GM21529 (cell line): ENCODE measurements around the gene C13orf46.
"Not testable (repeated sequence)": the region's sequence is repeated elsewhere in the genome, so short reads cannot be mapped to it uniquely, and the experiment has no call there.

Experiments used
- ATAC-seq: cut with Tn5 transposase; IDR thresholded peaks from one replicate; pipeline ENCODE4 v1.9.1; 2021; ENCODE audit not compliant: unreplicated experiment

C13orf46 gene

DNA sequence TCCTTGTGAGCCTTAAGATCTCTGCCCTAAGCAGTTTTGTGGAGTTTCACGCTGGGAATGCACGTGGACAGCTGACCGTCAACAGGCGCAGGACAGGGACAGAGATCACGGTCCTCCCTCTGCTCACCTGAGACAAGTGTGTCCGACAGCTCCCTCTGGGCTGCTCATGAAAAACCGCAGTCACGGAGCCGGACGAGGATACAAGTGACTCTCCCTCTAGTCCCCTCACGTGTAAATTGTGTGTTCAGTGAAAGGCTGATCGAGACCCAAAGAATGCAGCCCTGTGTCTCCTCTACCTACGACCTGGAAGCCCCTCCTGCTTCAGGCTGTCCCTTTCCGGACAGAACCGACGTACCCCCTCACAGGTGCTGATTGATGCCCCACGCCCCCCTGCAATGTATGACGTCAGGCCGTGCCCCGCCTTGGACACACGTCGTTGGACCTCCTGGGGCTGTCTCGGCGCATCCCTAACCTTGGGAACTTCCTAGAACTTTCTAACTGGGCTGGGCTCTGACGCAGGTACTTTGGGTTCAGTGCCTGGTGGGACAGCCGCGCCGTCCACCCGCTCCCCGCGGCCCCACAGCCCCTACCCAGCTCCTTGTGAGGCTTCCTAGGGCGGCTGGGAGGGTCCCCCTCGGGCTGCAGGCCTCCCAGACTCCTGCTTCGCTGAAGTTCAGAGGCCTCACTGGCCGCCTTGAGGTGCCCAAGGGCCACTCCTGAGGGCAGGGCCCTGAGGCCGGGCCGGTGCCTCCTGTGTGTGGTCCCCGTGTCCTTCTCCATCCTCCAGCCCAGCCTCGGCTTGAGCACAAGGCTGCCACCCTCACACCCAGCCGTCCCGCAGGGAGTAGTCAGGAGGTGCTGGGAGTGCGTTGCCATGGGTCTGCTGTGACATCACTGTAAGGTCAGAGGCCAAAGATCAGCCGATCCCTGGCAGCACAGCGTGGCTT lies at the start of gene C13orf46:
C13orf46 (minus strand) TSS at position 859 of the 947 bp plus-strand sequence; CDS start at position 780, 79 bp downstream.
- no peak for ATAC-seq

DNA sequence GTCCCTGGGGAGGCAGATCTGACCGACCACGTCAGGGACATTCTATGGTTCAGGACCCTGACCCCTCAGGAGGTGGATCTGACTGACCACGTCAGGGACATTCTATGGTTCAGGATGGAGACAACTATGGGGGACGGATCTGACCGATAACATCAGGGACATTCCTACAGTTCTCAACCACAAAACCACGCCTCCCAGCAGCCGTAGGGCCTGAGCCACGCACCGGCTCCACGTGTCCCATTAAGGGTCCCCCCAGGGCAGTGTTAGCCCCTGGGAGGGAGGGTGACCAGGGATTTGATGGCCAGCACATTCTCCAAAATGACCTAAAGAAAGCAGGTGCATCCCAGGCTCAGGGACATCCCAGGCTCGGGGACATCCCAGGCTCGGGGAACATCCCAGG lies 49.0 kb upstream of the C13orf46 start:
- no peak for ATAC-seq

DNA sequence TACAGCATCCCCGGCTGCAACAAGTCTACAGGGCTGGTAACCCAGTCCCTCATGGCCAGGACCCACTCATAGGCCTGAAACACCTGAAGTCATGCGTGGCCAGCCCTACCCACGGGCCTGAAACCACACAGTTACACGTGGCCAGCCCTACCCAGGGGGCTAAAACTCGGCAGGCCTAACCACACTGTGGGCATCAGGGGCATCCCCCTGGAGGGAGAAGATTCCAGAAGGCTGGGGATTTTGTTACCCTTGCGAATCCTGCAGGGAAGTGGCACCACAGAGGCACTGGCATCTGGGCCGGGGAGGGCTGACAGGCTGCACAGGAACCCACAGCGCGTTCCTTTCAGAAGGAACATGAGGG lies 48.4 kb upstream of the C13orf46 start:
- no peak for ATAC-seq

DNA sequence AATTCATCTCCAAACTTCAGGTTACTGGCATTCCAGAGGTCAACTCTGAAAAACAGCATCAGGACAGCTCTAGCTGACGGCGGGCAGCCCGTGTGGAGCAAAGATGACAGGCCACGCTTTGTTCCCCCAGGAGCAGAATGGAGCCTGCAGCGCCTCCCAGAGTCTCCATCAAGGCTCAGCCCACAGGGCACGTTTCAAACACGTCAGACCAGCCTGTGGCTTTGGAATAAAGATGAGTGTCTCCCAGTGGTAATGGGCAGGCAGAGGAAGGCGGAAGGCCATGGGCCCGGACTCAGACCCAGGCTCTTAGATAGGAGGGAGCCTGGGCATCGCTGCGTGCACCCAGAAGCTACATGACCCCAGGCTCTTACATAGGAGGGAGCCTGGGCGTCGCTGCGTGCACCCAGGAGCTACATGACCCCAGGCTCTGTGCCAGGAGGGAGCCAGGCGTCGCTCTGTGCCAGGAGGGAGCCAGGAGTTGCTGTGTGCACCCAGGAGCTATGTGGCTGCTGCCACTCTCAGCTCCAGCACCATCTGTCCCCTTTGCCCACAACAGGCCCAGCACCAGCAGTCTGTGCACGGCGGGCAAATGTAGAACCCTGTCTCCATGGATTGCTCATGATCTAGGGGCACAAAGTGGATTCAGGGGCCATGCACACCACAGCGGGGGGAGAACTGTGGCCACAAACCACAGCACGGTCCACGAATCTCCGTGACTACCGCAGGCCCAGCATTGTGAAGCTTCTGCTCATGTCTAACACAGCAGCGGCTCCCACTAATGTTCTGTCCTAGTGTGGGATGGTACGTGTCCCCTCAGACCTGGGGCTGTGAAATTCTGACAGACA lies 47.8 kb upstream of the C13orf46 start:
- no peak for ATAC-seq

DNA sequence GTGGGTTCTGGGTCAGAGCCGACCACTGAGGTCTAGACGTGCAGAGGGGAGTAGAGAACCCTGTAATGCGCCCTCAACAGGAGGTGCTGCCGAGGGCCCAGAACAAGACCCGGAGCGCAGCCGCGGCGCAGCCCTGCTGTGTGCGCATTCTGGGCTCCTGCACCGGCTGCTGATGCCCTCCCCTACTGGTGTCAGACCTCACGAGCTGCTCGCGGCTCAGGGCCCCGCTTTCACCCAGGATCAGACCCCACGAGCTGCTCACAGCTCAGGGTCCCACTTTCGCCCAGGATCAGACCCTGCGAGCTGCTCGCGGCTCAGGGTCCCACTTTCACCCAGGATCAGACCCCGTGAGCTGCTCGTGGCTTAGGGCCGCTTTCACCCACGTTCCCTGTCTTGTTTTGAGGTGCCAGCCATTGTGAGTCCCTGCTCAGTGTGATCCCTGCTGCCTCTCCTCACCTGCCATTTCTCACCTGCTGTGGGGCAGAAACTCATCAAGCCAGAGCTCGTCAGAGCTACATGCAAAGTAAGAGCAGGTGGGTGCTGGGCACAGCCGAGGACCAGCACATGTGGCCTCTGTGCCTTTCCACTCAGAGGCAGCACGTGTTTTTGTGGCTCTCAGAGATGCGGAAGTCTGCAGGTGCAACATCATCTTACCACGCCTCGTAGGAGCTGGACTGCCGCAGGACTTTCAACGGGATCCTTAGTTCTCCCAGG lies 47.0 kb upstream of the C13orf46 start:
- no peak for ATAC-seq

DNA sequence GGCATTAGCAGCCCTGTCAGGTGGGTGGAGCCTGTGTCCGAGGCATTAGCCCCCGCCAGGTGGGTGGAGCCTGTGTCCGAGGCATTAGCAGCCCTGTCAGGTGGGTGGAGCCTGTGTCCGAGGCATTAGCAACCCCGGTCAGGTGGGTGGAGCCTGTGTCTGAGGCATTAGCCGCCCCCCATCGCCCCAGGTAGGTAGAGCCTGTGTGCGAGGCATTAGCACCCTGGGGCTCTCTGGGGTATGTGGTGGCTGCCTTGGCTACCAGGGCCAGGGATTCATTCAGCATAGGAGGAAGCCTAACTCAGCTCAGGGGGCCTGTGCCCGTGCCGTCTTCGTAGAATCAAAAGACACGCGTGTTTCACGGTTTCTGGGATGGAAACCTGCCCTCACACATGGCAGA lies 46.3 kb upstream of the C13orf46 start:
- ATAC-seq, result not testable (repeated sequence)

DNA sequence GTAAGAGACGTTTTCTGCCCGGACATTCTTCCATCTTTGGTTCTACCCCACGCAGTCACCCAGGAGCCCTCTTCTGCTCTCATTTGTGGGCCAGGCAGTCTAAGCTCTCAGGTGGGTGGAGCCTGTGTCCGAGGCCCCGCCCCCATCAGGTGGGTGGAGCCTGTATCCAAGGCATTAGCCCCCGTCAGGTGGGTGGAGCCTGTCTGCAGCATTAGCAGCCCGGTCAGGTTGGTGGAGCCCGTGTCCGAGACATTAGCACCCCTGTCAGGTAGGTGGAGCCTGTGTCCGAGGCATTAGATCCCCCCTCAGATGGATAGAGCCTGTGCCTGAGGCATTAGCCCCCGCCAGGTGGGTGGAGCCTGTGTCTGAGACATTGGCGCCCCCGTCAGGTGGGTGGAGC lies 45.5 kb upstream of the C13orf46 start:
- no peak for ATAC-seq

DNA sequence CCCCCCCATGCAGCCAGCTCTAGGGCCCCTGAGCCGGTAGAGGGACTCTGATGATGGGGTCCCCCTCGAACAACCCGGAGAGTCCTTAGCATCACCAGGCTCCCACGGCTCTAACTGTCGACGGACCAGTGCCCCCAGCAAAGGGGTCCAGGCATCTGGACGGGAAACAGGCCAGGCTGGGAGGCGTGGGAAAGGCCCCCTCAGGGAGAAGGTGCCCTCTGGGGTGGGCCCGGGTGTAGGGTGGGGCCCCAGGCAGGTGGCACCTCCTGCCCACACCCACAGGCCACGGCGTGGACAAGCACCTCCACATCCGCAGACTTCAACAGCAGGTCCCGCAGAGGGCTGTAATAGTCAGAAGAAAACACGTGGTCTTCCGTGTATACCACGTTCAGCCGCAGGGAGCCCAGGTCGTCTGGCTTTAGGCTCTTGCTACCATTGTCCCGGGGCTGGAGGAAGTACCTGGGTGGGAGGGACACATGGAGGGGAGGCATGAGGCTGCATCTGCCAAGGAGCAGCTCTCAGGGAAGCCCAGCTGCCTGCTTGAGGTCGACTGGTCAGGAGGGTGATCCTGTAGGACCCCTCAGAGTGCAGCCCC lies 44.7 kb upstream of the C13orf46 start:
- ATAC-seq, result no peak

DNA sequence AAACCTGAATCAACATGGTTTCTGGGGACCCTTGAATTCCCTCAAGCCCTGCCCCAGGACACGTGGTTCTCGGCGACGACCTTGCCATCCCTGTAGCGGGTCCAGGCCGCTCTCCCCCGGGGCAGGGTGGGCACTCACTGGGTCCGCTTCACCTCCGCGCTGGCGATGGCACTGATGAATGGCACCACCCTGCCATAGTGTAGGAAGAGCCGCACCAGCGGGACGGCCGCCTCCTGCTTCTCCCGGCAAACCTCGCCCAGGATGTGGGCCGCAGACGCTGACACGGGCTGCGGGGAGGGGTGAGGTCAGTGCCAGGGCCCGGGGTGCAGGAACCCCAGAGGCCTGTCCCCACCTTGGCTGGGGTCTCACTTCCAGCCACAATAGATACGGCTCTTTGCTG lies 44.1 kb upstream of the C13orf46 start:
- ATAC-seq, result no peak

DNA sequence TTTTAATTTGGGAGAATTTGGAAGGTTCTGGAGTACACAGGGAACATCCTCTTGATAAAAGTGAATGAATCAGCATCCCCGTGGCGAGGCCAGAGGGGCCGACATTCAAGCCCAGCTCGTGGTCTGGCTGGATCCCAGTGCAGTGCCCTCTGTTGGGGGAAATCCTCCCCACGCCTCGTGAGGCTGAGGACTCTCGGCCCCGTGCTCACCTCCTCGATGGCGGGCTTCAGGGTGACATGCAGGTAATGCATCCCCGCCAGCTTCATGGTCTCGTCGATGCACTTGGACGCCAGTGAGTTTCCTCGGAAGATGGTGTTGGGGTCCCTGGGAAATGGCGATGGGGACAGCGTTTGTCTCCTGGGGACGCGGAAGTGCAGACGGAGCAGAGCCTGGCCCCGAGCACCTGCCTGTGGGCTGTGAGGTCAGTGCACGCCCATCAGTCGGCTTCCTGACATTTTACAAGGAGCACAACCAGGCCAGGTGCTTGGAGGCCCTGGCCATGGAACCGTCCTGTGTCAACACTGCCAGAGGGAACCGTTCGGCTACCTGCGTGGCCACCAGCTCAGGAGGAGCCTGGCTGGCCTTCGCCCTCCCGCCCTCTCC lies 43.3 kb upstream of the C13orf46 start:
- no peak for ATAC-seq

DNA sequence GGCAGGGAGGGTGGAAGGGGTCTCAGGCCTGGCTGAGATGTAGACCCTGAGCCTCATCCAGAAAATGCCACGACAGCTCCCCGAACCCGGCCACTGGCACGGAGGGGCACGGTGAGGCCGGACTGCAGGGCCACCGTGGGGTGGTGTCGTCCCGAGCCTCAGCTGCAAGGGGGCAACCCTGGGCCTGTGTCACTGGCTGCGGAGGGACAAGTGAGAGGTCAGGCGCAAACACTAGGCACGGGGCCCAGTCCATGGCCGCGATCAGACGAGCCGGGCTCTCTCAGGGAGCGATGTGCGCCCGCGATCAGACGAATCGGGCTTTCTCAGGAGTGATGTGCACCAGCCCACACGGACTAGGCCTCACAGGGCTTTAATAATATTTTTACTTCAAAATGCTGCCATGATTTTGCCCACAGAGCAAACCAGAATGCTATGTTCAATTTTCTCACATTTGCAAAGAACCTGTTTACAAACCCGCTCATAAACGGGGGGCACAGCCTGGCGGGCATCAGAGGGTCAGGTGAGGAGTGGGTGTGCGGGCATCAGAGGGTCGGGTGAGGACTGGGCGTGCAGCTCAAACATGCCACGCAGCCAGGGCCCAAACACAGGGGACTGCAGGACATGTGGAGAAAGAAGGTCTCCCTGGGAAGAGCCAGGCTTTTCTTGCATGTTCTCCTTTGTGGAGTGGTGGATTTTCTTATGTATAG lies 42.6 kb upstream of the C13orf46 start:
- ATAC-seq, result no peak

DNA sequence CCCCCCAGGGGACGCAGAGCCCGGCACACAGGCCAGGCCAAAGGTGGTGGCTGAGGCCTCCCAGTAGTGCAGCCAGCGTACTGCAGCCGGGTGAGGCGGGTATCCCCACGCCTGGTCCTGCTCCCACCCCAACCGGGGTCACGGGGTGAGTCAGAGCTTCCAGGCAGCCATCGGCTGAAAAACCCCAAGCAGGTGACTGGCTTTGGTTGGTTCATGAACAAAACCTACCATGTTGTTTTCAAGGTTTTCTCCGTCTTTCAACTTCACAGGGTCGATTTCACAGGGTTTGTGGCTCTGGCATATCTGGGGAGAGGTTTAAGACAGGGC lies 42.1 kb upstream of the C13orf46 start:
- ATAC-seq, result no peak

DNA sequence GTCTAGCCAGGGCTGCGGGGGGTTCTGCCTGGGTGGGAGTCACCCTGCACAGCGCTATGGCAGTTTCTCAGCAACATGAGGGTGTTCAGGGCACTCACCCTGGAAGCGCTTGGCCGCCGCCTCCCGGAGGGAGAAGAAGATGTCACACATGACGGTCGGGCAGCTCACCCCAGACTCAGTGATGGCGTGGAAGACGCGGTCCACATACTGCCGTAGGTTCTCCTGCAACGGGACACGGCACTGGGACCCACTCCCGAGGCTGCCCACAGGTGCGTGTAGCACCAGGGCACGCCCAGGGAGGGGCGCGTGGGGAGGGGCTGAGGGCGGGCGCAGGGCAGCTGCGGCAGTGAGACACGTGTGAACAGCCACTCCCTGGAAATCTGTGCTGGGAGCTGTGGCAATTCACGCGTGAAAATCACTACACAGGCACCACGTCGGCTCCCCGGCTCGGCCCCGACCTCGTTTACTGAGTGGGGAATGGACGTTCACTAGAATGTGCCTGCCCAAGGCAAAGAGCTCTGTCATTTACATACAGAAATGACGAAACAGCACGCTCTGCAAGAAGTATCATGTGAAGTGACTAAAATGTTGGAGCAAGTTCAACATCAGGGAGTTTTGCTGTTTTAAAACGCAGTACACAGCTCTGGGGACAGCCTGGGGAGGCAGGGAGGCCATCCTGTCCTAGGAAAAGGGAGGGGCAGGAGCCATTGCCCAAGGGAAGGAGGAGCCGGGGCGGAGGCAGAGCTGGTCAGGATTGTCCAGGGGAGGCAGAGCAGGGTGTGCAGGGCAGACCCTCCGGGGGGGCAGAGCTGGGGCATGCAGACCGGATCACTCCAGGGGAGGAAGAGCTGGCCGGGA lies 41.5 kb upstream of the C13orf46 start:
- no peak for ATAC-seq

DNA sequence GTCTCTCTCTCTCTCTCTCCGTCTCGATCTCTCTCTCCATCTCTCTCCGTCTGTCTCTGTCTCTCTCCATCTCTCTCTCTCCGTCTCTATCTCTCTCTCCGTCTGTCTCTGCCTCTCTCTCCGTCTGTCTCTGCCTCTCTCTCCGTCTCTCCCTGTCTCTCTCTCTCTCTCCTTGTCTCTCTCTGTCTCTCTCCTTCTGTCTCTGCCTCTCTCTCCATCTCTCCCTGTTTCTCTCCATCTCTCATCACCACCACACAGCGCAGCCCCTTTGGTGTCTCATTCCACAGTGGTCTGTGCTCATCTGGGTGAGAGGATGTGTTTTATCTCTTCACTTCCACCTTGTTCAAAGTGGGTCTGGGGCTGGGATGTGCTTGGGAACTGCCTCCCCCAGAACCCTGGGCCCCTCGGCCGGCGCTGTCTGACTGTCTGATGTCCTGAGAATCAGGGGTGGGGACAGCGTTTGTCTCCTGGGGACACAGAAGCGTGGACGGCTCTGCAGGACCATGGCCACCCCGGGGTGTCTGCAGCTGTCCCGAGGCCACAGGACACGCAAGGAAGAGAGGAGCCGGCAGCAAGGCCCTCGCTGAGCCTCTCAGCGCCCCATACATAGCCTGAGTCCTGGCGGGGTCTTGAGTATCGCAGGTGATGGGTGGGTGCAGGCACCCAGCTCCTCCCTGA lies 40.2 kb upstream of the C13orf46 start:
- no peak for ATAC-seq

DNA sequence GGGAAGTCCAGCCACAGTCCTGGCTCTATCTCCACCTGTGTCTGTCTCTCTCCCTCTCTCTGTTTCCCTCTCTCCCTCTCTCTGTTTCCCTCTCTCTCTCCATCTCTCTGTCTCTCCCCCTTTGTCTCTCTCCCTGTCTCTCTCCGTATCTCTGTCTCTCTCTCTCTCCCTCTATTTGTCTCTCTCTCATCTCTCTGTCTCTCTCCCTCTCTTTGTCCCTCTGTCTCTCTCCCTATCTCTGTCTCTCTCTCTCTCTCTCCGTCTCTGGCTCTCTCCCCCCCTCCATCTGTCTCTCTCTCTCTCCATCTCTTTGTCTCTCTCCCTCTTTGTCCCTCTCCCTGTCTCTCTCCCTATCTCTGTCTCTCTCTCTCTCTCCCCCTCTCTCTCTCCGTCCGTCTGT lies 39.5 kb upstream of the C13orf46 start:
- ATAC-seq, result no peak

DNA sequence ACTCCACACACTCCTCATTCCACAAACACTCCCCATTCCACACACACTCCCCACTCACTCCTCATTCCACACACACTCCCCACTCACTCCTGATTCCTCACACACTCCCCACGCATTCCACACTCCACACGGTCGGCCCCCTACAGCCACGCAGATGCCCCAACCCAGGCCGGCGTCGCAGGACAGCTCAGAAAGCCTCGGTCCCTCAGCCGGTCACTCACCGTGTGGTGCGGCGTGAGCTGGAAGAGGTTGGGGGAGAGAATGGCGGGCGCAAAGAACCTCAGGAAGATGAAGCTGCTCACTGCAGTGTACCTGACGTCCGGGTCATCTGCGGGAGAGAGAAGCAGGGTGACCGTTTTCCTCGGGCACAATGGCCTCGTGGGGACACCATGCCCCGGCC lies 39.0 kb upstream of the C13orf46 start:
- no peak for ATAC-seq

DNA sequence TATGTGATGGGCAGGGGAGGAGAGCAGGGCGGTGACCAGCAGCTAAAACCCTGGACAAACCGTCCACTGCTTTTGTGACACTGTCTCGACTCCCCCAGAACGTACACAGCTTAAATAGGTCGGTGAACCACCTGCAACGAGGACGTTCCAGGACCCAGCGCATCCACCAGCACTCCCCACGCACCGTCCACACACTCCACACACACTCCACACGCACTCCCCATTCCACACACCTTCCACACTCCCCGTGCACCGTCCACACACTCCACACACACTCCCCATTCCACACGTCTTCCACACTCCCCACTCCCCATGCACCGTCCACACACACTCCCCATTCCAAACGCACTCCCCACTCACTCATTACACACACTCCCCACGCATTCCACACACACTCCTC lies 38.3 kb upstream of the C13orf46 start:
- no peak for ATAC-seq

DNA sequence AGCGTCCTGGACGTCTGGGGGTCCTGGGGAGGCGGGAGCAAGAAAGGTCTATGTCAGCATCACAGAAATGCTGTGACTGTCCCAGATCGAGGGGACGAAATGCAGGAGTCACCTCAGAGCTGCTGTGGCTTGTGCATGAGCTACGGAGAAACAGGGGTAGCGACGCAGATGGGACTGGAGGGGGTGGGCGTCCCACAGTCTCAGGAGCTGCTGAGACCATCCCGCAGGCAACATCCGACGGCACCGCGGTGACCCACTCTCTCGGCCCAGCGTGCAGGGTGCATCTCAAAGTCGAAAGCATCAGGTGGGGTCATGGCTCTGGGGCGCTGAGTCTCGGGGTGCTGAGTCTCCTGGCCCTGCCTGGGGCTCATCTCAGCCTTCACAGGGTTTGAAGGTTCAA lies 37.4 kb upstream of the C13orf46 start:
- no peak for ATAC-seq
